Gastroesophageal sphincter (tissue), 3 donors: Measurements from ENCODE around the gene C1orf159.

Experiments
- POLR2AphosphoS5 ChIP-seq: sonication (generic); formaldehyde crosslinking; IDR thresholded peaks from one replicate; pipeline ENCODE4 v1.6.1; 2017; ENCODE audit warnings: antibody characterized with exemption
- TF ChIP-seq, protein P1 (sequence below), 4 experiments: fragments of 200-600 bp in 2 of 4; fragments of 450-650 bp in 2 of 4; sonication (generic) in 1 of 4; IDR thresholded peaks; one replicate each; pipeline ENCODE4 v1.5.1; 2017 to 2019; ENCODE audit warnings: antibody characterized with exemption in 4 of 4, mild to moderate bottlenecking in 2 of 4, moderate library complexity in 2 of 4

- TF ChIP-seq POLR2AphosphoS5 = no peak
- TF ChIP-seq, protein P1, sequence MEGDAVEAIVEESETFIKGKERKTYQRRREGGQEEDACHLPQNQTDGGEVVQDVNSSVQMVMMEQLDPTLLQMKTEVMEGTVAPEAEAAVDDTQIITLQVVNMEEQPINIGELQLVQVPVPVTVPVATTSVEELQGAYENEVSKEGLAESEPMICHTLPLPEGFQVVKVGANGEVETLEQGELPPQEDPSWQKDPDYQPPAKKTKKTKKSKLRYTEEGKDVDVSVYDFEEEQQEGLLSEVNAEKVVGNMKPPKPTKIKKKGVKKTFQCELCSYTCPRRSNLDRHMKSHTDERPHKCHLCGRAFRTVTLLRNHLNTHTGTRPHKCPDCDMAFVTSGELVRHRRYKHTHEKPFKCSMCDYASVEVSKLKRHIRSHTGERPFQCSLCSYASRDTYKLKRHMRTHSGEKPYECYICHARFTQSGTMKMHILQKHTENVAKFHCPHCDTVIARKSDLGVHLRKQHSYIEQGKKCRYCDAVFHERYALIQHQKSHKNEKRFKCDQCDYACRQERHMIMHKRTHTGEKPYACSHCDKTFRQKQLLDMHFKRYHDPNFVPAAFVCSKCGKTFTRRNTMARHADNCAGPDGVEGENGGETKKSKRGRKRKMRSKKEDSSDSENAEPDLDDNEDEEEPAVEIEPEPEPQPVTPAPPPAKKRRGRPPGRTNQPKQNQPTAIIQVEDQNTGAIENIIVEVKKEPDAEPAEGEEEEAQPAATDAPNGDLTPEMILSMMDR (IDR thresholded peaks at IDR 0.05) = no peak
These were observed 35.0 kb downstream of the C1orf159 start for GRCh38 chr1:1080951-1081310.
